ENCODE data around the gene MLIP. TPM values are rescaled to one million over a fixed set of nuclear protein-coding genes. Genes with fewer than 3 reads are reported as not detected.
"Not testable (repeated sequence)": the region's sequence is repeated elsewhere in the genome, so short reads cannot be mapped to it uniquely, and the experiment has no call there.

The MLIP gene
- total RNA-seq, 1 donor from 2014 or later, result not detected

- no peak overlapping the region for H2AFZ ChIP-seq (replicated peaks)
- Mint-ChIP-seq H3K4me1 (no peaks in the 10 kb centered on the region), H3K9me3 (no peaks in the 10 kb centered on the region)
Observed at GRCh38 chr6:54206510-54206909, 95.3 kb downstream of the MLIP start.

DNA sequence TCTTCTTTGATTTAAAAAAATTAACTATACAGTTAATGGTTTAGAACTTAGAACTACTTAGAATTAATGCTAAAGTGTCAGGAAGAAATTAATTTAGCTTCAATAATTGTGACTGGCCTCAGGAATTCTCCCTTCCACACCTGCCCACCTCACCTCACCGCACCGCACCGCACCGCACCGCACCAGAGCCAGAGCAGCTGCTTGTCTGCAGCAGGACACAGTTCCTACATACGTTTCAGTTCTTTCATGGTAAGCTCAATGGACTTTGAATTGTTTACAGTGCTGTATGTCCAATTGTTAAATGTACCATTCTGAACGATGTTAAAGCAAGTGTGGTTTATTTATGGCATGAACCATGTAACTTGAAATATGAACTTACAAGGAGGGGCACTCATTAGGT is 98.7 kb downstream of the MLIP start:
- H3K9ac ChIP-seq; H3K4me3 Mint-ChIP-seq; H3F3A ChIP-seq (ENCODE audit: low read depth); H3K36me3 ChIP-seq; H3K27me3 ChIP-seq; DNase-seq (ENCODE audit: low spot score); H3K9me3 Mint-ChIP-seq; H3K4me2 ChIP-seq; H3K36me3 Mint-ChIP-seq; H4K20me1 ChIP-seq (ENCODE audit: low read depth); H3K79me2 ChIP-seq (ENCODE audit: low read depth); H3K27me3 Mint-ChIP-seq (ENCODE audit: insufficient read depth, low read depth); H3K27ac Mint-ChIP-seq; H3K4me1 ChIP-seq; H3K9me3 ChIP-seq (ENCODE audit: low read depth); H3K4me1 Mint-ChIP-seq; H3K4me3 ChIP-seq; H2AFZ ChIP-seq (replicated peaks); H3K27ac ChIP-seq: not testable (repeated sequence)

More at GRCh38 chr6:54206510-54206909, 95.3 kb downstream of the MLIP start:
- Mint-ChIP-seq H3K27me3 (ENCODE audit: insufficient read depth, low read depth) (no peaks in the 10 kb centered on the region), H3K27ac (no peak overlapping the region), H3K4me3 (no peak overlapping the region), H3K36me3 (no peaks in the 10 kb centered on the region)
- Histone ChIP-seq H3K27me3 (no peaks in the 10 kb centered on the region), H3K36me3 (no peaks in the 10 kb centered on the region), H3K9ac (no peak overlapping the region), H3K4me3 (no peak overlapping the region), H3K4me1 (no peaks in the 10 kb centered on the region), H3F3A (ENCODE audit: low read depth) (no peaks in the 10 kb centered on the region), H3K9me3 (ENCODE audit: low read depth) (no peaks in the 10 kb centered on the region), H3K27ac (no peak overlapping the region), H3K79me2 (ENCODE audit: low read depth) (no peaks in the 10 kb centered on the region), H4K20me1 (ENCODE audit: low read depth) (no peaks in the 10 kb centered on the region), H3K4me2 (no peak overlapping the region)
- no peak for DNase-seq (ENCODE audit: low spot score)
- TF ChIP-seq, protein P1, sequence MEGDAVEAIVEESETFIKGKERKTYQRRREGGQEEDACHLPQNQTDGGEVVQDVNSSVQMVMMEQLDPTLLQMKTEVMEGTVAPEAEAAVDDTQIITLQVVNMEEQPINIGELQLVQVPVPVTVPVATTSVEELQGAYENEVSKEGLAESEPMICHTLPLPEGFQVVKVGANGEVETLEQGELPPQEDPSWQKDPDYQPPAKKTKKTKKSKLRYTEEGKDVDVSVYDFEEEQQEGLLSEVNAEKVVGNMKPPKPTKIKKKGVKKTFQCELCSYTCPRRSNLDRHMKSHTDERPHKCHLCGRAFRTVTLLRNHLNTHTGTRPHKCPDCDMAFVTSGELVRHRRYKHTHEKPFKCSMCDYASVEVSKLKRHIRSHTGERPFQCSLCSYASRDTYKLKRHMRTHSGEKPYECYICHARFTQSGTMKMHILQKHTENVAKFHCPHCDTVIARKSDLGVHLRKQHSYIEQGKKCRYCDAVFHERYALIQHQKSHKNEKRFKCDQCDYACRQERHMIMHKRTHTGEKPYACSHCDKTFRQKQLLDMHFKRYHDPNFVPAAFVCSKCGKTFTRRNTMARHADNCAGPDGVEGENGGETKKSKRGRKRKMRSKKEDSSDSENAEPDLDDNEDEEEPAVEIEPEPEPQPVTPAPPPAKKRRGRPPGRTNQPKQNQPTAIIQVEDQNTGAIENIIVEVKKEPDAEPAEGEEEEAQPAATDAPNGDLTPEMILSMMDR (IDR thresholded peaks at IDR 0.05), result no peak
- TF ChIP-seq EZH2 (IDR thresholded peaks at IDR 0.05) (no peak), EZH2phosphoT487 (IDR thresholded peaks at IDR 0.05) (no peak)

GRCh38 chr6:54214286-54214685 is 103.0 kb downstream of the MLIP start:
- no peaks in the 10 kb centered on the region for H3K36me3 Mint-ChIP-seq
- no peak for DNase-seq (ENCODE audit: low spot score)
- H3K9me3 Mint-ChIP-seq, result no peaks in the 10 kb centered on the region
- Histone ChIP-seq H3K27ac (no peak overlapping the region), H3K36me3 (no peaks in the 10 kb centered on the region), H3K79me2 (ENCODE audit: low read depth) (no peaks in the 10 kb centered on the region), H3K9ac (no peak overlapping the region), H3K9me3 (ENCODE audit: low read depth) (no peaks in the 10 kb centered on the region), H2AFZ (replicated peaks) (no peak overlapping the region), H3K27me3 (no peaks in the 10 kb centered on the region), H3K4me2 (no peak overlapping the region), H3K4me3 (no peak overlapping the region), H4K20me1 (ENCODE audit: low read depth) (no peaks in the 10 kb centered on the region), H3F3A (ENCODE audit: low read depth) (no peaks in the 10 kb centered on the region), H3K4me1 (no peaks in the 10 kb centered on the region)
- H3K4me1 Mint-ChIP-seq, result no peaks in the 10 kb centered on the region
- no peaks in the 10 kb centered on the region for H3K27me3 Mint-ChIP-seq (ENCODE audit: insufficient read depth, low read depth)
- TF ChIP-seq, protein P1 (IDR thresholded peaks at IDR 0.05), result no peak
- TF ChIP-seq EZH2 (IDR thresholded peaks at IDR 0.05) (no peak), EZH2phosphoT487 (IDR thresholded peaks at IDR 0.05) (no peak)
- no peak overlapping the region for H3K27ac Mint-ChIP-seq
- no peak overlapping the region for H3K4me3 Mint-ChIP-seq

DNA sequence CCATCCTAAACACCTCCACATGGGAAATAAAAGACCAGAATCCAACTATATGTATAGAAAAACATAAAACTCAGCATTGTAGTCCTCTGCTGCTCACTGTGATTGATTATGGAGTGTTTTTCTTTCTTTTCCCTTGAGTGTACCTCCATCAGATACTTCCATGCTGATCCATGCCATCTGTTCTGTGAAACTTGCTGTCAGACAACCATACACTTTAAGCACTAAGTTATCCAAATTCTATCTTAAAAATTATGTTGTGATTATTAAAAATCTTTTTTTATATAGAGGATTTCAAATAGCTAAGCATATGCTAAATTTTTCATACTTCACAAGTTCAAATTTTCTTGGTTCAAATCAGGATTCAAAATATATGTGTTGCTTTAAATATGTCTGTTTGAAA is 105.1 kb downstream of the MLIP start:
- no peak overlapping the region for H3K4me3 Mint-ChIP-seq
- no peaks in the 10 kb centered on the region for H3K36me3 Mint-ChIP-seq
- no peak for DNase-seq (ENCODE audit: low spot score)

More for the DNA sequence above, 105.1 kb downstream of the MLIP start:
- no peak for TF ChIP-seq EZH2 (IDR thresholded peaks at IDR 0.05)
- no peak for TF ChIP-seq EZH2phosphoT487 (IDR thresholded peaks at IDR 0.05)
- TF ChIP-seq, protein P1 (IDR thresholded peaks at IDR 0.05), result no peak
- H3K27ac Mint-ChIP-seq, result no peak overlapping the region
- Histone ChIP-seq H3K4me3 (no peak overlapping the region), H3K27me3 (no peaks in the 10 kb centered on the region), H3K4me1 (no peaks in the 10 kb centered on the region), H4K20me1 (ENCODE audit: low read depth) (no peaks in the 10 kb centered on the region), H3K4me2 (no peak overlapping the region), H3K9me3 (ENCODE audit: low read depth) (no peaks in the 10 kb centered on the region), H3K36me3 (no peaks in the 10 kb centered on the region), H3K27ac (no peak overlapping the region), H3K9ac (no peak overlapping the region), H3F3A (ENCODE audit: low read depth) (no peaks in the 10 kb centered on the region), H2AFZ (replicated peaks) (no peak overlapping the region), H3K79me2 (ENCODE audit: low read depth) (no peaks in the 10 kb centered on the region)
- no peaks in the 10 kb centered on the region for H3K9me3 Mint-ChIP-seq
- no peaks in the 10 kb centered on the region for H3K4me1 Mint-ChIP-seq
- H3K27me3 Mint-ChIP-seq (ENCODE audit: insufficient read depth, low read depth), result no peaks in the 10 kb centered on the region

Data from neural progenitor cell (in vitro differentiated cells).